Esophagus (tissue), 2 donors: ENCODE results near the gene SLC16A2. TPM values are rescaled to one million over a fixed set of nuclear protein-coding genes. Genes with fewer than 3 reads are reported as not detected.

Source experiments
- H3K27ac ChIP-seq, 2 donors: one replicate each; pipeline ENCODE4 v1.5.1; 2013; ENCODE audit warnings: low read depth in 2 of 2, mild to moderate bottlenecking in 2 of 2, inconsistent platforms in 1 of 2, low read length in 1 of 2, moderate library complexity in 1 of 2
- H3K27me3 ChIP-seq, 2 donors: one replicate each; pipeline ENCODE4 v1.6.1; 2013; ENCODE audit warnings: low read length in 2 of 2, control low read depth in 1 of 2, mild to moderate bottlenecking in 1 of 2; ENCODE audit not compliant: insufficient read depth in 2 of 2, control insufficient read depth in 1 of 2
- H3K36me3 ChIP-seq, 2 donors: one replicate each; pipeline ENCODE4 v1.6.1; 2013; ENCODE audit warnings: low read length in 1 of 2; ENCODE audit not compliant: control insufficient read depth in 2 of 2, insufficient read depth in 2 of 2
- H3K4me1 ChIP-seq, 2 donors: one replicate each; pipeline ENCODE4 v1.6.1; 2013; ENCODE audit warnings: low read length in 1 of 2; ENCODE audit not compliant: control insufficient read depth in 2 of 2, insufficient read depth in 2 of 2
- H3K4me3 ChIP-seq, 2 donors: one replicate each; pipeline ENCODE4 v1.5.1; 2013; ENCODE audit warnings: low read length in 2 of 2, mild to moderate bottlenecking in 2 of 2, low read depth in 1 of 2, moderate library complexity in 1 of 2
- H3K9me3 ChIP-seq, 2 donors: one replicate each; pipeline ENCODE4 v1.6.1; 2013; ENCODE audit warnings: mild to moderate bottlenecking in 2 of 2, low read depth in 1 of 2, low read length in 1 of 2, moderate library complexity in 1 of 2; ENCODE audit not compliant: control insufficient read depth in 2 of 2, insufficient read depth in 1 of 2
- WGBS, 2 donors: extraction: QIAGEN DNeasy Blood & Tissue Kit; methylation state at CpG; one replicate each; pipeline ENCODE4 v1.1.7; 2013; 5-methylcytosine and 5-hydroxymethylcytosine counted together
- polyA plus RNA-seq, 2 donors: library from polyadenylated mRNA; stranded (reverse); fragments of 200-250 nt; gene quantifications; one replicate each; pipeline ENCODE4 v1.2.3, GENCODE V29; 2013
- donor health status: healthy with polysubstance abuse.
- donor health status: Bipolar disorder and iron deficiency.

The SLC16A2 gene
- polyA plus RNA-seq, 2 donors, result 2.4 TPM

- Histone ChIP-seq H3K4me3 (peak overlapping the region; percentile 42 to 54), H3K4me1 (no peaks in the 10 kb centered on the region), H3K27ac (peak overlapping the region; percentile 76 to 89), H3K36me3 (no peaks in the 10 kb centered on the region), H3K27me3 (no peaks in the 10 kb centered on the region), H3K9me3 (no peaks in the 10 kb centered on the region)
- 0 to 25% methylated on average over 43 to 54 of the region's 54 CpGs for WGBS, 2 donors
Measured at GRCh38 chrX:74420196-74421035, 877 bp upstream of the SLC16A2 start.

- Histone ChIP-seq H3K27me3 (no peaks in the 10 kb centered on the region), H3K4me3 (peak overlapping the region; percentile 42 to 54)
- WGBS, 2 donors, result 0 to 38% methylated on average over 32 to 46 of the region's 46 CpGs
Measured at GRCh38 chrX:74421740-74422352, 553 bp downstream of the SLC16A2 start.

DNA sequence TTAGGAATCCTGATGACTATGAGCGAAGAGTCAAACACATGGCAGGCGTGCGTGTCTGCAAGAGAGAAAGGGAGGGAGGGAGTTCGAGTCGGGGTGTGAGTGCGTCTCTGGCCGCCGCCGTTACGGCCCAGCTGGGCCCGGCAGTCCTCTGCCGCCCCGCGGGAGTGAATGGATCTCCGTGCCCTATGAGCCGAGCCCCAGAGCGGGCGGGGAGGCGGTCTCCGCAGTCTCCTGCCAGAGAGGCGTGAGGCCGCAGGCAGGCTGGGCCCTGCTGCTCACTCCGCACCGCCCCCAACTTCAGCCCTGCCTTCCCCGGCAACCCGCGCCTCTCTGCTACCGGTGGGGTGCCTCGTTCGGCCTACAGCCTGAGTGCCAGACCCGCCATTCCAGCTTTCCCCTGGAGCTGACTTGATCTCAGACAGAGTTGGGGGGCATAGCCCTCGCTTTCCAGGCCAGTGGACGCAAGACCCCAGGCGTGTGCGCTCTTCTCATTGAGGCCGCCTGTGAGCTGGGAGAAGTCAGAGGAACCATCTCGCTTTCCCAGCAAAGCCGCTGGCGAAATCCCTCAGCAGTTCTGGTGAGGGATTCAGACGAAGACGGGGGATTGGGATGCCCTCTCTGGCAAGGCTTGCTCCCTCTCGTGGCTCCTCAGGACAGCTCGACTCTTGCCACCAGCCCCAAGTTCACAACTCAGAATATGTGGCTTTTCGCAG lies 1.4 kb downstream of the SLC16A2 start:
- Histone ChIP-seq H3K4me1 (no peaks in the 10 kb centered on the region), H3K4me3 (peak overlapping the region; percentile 42 to 54), H3K27ac (peak overlapping the region; percentile 54 to 62), H3K36me3 (no peaks in the 10 kb centered on the region), H3K9me3 (no peaks in the 10 kb centered on the region), H3K27me3 (no peaks in the 10 kb centered on the region)
- 11 to 30% methylated on average over 35 to 44 of the region's 44 CpGs for WGBS, 2 donors

More at GRCh38 chrX:74421740-74422352, 553 bp downstream of the SLC16A2 start:
- Histone ChIP-seq H3K9me3 (no peaks in the 10 kb centered on the region), H3K36me3 (no peaks in the 10 kb centered on the region), H3K27ac (peak overlapping the region in 1 of 2 donors; percentile 31), H3K4me1 (no peaks in the 10 kb centered on the region)

GRCh38 chrX:74423289-74423998 lies 2.2 kb downstream of the SLC16A2 start:
- H3K9me3 ChIP-seq, result no peaks in the 10 kb centered on the region
- no peak overlapping the region for H3K4me3 ChIP-seq
- peak overlapping the region in 1 of 2 donors; percentile 62 for H3K27ac ChIP-seq
- H3K27me3 ChIP-seq, result no peaks in the 10 kb centered on the region
- no peaks in the 10 kb centered on the region for H3K4me1 ChIP-seq
- WGBS, 2 donors, result 70 to 83% methylated on average over 6 of the region's 6 CpGs
- no peaks in the 10 kb centered on the region for H3K36me3 ChIP-seq

DNA sequence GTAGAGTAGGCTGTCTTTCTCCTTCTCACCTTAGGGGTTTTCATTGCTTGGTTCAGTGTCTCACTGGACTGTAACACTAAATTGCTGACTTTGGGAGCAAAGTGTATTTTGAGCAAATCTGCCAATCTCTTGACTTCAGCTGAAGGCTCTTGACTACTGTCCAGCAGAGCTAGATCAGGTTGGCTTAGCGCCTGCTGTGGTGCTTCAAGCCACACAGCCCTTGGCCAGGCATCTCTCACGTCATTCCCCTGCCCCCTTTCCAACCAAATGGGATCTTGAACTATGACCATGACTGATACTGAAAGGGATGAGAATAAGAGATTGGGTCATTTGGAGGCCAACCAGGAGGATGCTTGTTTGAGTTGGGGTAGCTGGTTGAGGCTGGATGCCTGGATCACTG lies 4.8 kb downstream of the SLC16A2 start:
- Histone ChIP-seq H3K4me3 (no peak overlapping the region), H3K27me3 (no peaks in the 10 kb centered on the region), H3K27ac (no peak overlapping the region), H3K36me3 (no peaks in the 10 kb centered on the region), H3K9me3 (no peaks in the 10 kb centered on the region), H3K4me1 (no peaks in the 10 kb centered on the region)
- 70 to 89% methylated on average over 2 of the region's 2 CpGs for WGBS, 2 donors

- no peaks in the 10 kb centered on the region for H3K27me3 ChIP-seq
Measured at GRCh38 chrX:74426615-74427014, 5.3 kb downstream of the SLC16A2 start.

DNA sequence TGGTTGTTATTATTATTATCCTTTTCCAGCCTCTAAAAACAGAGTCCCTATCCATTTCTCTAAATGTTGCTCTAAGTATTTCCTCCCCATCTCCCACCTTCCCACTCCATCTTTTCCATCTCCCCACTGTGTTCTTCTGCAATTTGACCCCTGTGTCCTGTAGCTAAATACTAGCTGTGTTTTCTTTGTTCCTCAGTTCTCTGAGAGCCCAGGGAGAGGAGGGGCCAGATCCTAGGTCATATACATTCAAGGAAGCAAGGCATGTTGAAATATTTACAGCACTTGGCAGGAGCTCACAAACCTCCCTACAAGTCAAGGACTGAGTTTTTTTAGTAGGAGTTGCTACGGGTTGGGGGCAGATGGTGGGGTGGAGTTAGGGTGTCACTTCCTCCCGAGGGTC lies 10.5 kb downstream of the SLC16A2 start:
- no peak overlapping the region for H3K4me3 ChIP-seq
- no peaks in the 10 kb centered on the region for H3K36me3 ChIP-seq
- no peaks in the 10 kb centered on the region for H3K9me3 ChIP-seq
- peaks cover 0 to 2% of the 10 kb centered on the region in 2 donors for H3K27me3 ChIP-seq
- H3K4me1 ChIP-seq, result no peaks in the 10 kb centered on the region
- 31 to 43% methylated on average over 2 of the region's 2 CpGs for WGBS, 2 donors
- H3K27ac ChIP-seq, result no peak overlapping the region

More at GRCh38 chrX:74426615-74427014, 5.3 kb downstream of the SLC16A2 start:
- Histone ChIP-seq H3K4me3 (no peak overlapping the region), H3K27ac (no peak overlapping the region), H3K4me1 (no peaks in the 10 kb centered on the region), H3K36me3 (no peaks in the 10 kb centered on the region), H3K9me3 (no peaks in the 10 kb centered on the region)
- 51 to 59% methylated on average over 2 of the region's 2 CpGs for WGBS, 2 donors

DNA sequence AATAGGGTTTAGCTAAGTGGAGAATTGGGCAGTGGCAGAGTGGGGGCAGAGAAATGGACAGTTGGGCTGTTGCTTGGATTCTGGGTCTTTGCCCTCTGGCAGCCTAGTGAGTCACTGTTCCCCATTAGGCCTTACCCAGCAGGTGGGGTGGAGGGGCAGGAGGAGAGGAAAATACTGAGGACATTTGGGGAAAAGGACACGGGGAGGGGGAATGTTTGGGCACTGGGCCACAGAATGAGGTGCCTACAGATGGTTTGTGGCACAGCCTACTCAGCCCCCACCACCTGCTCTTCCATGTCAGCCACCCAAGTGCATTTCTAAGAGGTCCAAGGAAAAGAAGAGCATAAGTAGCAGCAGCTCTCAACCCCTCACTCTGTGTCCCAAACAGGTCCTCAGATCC lies 13.0 kb downstream of the SLC16A2 start:
- no peaks in the 10 kb centered on the region for H3K36me3 ChIP-seq
- no peak overlapping the region for H3K4me3 ChIP-seq
- H3K4me1 ChIP-seq, result no peaks in the 10 kb centered on the region
- 50 to 82% methylated on average over 1 of the region's 1 CpG for WGBS, 2 donors
- no peak overlapping the region for H3K27ac ChIP-seq
- H3K27me3 ChIP-seq, result peaks cover 0 to 2% of the 10 kb centered on the region in 2 donors
- H3K9me3 ChIP-seq, result no peaks in the 10 kb centered on the region

GRCh38 chrX:74437530-74437929 lies 16.2 kb downstream of the SLC16A2 start:
- Histone ChIP-seq H3K36me3 (no peaks in the 10 kb centered on the region), H3K27me3 (peaks cover 0 to 2% of the 10 kb centered on the region in 2 donors)
- WGBS, 2 donors, result 57 to 60% methylated on average over 2 of the region's 2 CpGs

More at GRCh38 chrX:74437530-74437929, 16.2 kb downstream of the SLC16A2 start:
- H3K4me1 ChIP-seq, result no peaks in the 10 kb centered on the region
- no peaks in the 10 kb centered on the region for H3K9me3 ChIP-seq
- no peak overlapping the region for H3K27ac ChIP-seq
- H3K4me3 ChIP-seq, result no peak overlapping the region
